Sigmoid colon (tissue), 3 donors: ENCODE data around the gene C5.

Experiments used
- POLR2A ChIP-seq, 2 donors: fragments of 450-650 bp; IDR thresholded peaks; one replicate each; pipeline ENCODE4 v1.6.1; 2016; ENCODE audit warnings: antibody characterized with exemption in 2 of 2, mild to moderate bottlenecking in 2 of 2, moderate library complexity in 2 of 2
- TF ChIP-seq, protein P1 (sequence below), 4 experiments: fragments of 450-650 bp in 3 of 4; fragments of 200-600 bp in 1 of 4; IDR thresholded peaks; one replicate each; pipeline ENCODE4 v1.5.1; 2016 to 2019; ENCODE audit warnings: antibody characterized with exemption in 4 of 4, mild to moderate bottlenecking in 3 of 4, moderate library complexity in 2 of 4

- TF ChIP-seq, protein P1, sequence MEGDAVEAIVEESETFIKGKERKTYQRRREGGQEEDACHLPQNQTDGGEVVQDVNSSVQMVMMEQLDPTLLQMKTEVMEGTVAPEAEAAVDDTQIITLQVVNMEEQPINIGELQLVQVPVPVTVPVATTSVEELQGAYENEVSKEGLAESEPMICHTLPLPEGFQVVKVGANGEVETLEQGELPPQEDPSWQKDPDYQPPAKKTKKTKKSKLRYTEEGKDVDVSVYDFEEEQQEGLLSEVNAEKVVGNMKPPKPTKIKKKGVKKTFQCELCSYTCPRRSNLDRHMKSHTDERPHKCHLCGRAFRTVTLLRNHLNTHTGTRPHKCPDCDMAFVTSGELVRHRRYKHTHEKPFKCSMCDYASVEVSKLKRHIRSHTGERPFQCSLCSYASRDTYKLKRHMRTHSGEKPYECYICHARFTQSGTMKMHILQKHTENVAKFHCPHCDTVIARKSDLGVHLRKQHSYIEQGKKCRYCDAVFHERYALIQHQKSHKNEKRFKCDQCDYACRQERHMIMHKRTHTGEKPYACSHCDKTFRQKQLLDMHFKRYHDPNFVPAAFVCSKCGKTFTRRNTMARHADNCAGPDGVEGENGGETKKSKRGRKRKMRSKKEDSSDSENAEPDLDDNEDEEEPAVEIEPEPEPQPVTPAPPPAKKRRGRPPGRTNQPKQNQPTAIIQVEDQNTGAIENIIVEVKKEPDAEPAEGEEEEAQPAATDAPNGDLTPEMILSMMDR (IDR thresholded peaks at IDR 0.05) = no peak
- TF ChIP-seq POLR2A (IDR thresholded peaks at IDR 0.05) = no peak
Measured at GRCh38 chr9:121019273-121019672, 30.8 kb downstream of the C5 start.
